GM18868 (cell line): ENCODE results near the gene GRIA2.
"Not testable (repeated sequence)": the region's sequence is repeated elsewhere in the genome, so short reads cannot be mapped to it uniquely, and the experiment has no call there.

ENCODE experiments used
- ATAC-seq: cut with Tn5 transposase; IDR thresholded peaks from one replicate; pipeline ENCODE4 v1.9.1; 2021; ENCODE audit warnings: mild to moderate bottlenecking, moderate library complexity; ENCODE audit not compliant: unreplicated experiment

GRIA2 gene

GRCh38 chr4:157220371-157220881 lies at the start of gene GRIA2:
Gene GRIA2 (plus strand): TSS chr4:157220728. CDS start chr4:157221043, 315 bp downstream.
- ATAC-seq = no peak

- no peak for ATAC-seq
Measured at GRCh38 chr4:157172011-157172410, 48.5 kb upstream of the GRIA2 start.

- ATAC-seq = not testable (repeated sequence)
Measured at GRCh38 chr4:157180268-157180667, 40.3 kb upstream of the GRIA2 start.

- no peak for ATAC-seq
Measured at GRCh38 chr4:157184300-157184699, 36.2 kb upstream of the GRIA2 start.

- ATAC-seq = no peak
Measured at GRCh38 chr4:157185363-157185762, 35.2 kb upstream of the GRIA2 start.

GRCh38 chr4:157195374-157195773 lies 25.2 kb upstream of the GRIA2 start:
- ATAC-seq = no peak

GRCh38 chr4:157196046-157196445 lies 24.5 kb upstream of the GRIA2 start:
- no peak for ATAC-seq

- ATAC-seq = peak; percentile 88
Measured at GRCh38 chr4:157204634-157205244, 15.8 kb upstream of the GRIA2 start.

GRCh38 chr4:157217708-157218107 lies 2.8 kb upstream of the GRIA2 start:
- no peak for ATAC-seq

GRCh38 chr4:157219711-157220370 lies 687 bp upstream of the GRIA2 start:
- ATAC-seq = peak; percentile 45

GRCh38 chr4:157221426-157221894 lies 932 bp downstream of the GRIA2 start:
- ATAC-seq = no peak

- no peak for ATAC-seq
Measured at GRCh38 chr4:157221895-157222770, 1.6 kb downstream of the GRIA2 start.

GRCh38 chr4:157222771-157223160 lies 2.2 kb downstream of the GRIA2 start:
- no peak for ATAC-seq

GRCh38 chr4:157223456-157223855 lies 2.9 kb downstream of the GRIA2 start:
- ATAC-seq = no peak

- ATAC-seq = no peak
Measured at GRCh38 chr4:157225096-157225495, 4.6 kb downstream of the GRIA2 start.

- no peak for ATAC-seq
Measured at GRCh38 chr4:157226035-157226434, 5.5 kb downstream of the GRIA2 start.

GRCh38 chr4:157226601-157227000 lies 6.1 kb downstream of the GRIA2 start:
- ATAC-seq = no peak

- ATAC-seq = no peak
Measured at GRCh38 chr4:157231525-157231924, 11.0 kb downstream of the GRIA2 start.

- ATAC-seq = no peak
Measured at GRCh38 chr4:157242871-157243270, 22.3 kb downstream of the GRIA2 start.

- ATAC-seq = no peak
Measured at GRCh38 chr4:157244348-157244747, 23.8 kb downstream of the GRIA2 start.

- no peak for ATAC-seq
Measured at GRCh38 chr4:157245351-157245750, 24.8 kb downstream of the GRIA2 start.
